Subcutaneous adipose tissue (tissue), 4 donors: ENCODE results near the gene ARID5B. TPM values are rescaled to one million over a fixed set of nuclear protein-coding genes. Genes with fewer than 3 reads are reported as not detected.

Experiments used
- total RNA-seq, 4 donors: library from RNA; depleted of rRNA; stranded (reverse); fragments of >200 nt; gene quantifications; one replicate each; pipeline ENCODE4 v1.1.0, GENCODE V29; 2016
- TF ChIP-seq, protein P1 (sequence below): fragments of 450-650 bp; IDR thresholded peaks from one replicate; pipeline ENCODE4 v1.5.1; 2016; ENCODE audit warnings: low read depth, mild to moderate bottlenecking, control low read depth, antibody characterized with exemption, moderate library complexity

ARID5B gene, protein sequence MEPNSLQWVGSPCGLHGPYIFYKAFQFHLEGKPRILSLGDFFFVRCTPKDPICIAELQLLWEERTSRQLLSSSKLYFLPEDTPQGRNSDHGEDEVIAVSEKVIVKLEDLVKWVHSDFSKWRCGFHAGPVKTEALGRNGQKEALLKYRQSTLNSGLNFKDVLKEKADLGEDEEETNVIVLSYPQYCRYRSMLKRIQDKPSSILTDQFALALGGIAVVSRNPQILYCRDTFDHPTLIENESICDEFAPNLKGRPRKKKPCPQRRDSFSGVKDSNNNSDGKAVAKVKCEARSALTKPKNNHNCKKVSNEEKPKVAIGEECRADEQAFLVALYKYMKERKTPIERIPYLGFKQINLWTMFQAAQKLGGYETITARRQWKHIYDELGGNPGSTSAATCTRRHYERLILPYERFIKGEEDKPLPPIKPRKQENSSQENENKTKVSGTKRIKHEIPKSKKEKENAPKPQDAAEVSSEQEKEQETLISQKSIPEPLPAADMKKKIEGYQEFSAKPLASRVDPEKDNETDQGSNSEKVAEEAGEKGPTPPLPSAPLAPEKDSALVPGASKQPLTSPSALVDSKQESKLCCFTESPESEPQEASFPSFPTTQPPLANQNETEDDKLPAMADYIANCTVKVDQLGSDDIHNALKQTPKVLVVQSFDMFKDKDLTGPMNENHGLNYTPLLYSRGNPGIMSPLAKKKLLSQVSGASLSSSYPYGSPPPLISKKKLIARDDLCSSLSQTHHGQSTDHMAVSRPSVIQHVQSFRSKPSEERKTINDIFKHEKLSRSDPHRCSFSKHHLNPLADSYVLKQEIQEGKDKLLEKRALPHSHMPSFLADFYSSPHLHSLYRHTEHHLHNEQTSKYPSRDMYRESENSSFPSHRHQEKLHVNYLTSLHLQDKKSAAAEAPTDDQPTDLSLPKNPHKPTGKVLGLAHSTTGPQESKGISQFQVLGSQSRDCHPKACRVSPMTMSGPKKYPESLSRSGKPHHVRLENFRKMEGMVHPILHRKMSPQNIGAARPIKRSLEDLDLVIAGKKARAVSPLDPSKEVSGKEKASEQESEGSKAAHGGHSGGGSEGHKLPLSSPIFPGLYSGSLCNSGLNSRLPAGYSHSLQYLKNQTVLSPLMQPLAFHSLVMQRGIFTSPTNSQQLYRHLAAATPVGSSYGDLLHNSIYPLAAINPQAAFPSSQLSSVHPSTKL
- total RNA-seq = 100 to 1,000 TPM in 1 of 4 donors, 10 to 100 TPM in 3; 61.4 to 193 (median 86.2) TPM

DNA sequence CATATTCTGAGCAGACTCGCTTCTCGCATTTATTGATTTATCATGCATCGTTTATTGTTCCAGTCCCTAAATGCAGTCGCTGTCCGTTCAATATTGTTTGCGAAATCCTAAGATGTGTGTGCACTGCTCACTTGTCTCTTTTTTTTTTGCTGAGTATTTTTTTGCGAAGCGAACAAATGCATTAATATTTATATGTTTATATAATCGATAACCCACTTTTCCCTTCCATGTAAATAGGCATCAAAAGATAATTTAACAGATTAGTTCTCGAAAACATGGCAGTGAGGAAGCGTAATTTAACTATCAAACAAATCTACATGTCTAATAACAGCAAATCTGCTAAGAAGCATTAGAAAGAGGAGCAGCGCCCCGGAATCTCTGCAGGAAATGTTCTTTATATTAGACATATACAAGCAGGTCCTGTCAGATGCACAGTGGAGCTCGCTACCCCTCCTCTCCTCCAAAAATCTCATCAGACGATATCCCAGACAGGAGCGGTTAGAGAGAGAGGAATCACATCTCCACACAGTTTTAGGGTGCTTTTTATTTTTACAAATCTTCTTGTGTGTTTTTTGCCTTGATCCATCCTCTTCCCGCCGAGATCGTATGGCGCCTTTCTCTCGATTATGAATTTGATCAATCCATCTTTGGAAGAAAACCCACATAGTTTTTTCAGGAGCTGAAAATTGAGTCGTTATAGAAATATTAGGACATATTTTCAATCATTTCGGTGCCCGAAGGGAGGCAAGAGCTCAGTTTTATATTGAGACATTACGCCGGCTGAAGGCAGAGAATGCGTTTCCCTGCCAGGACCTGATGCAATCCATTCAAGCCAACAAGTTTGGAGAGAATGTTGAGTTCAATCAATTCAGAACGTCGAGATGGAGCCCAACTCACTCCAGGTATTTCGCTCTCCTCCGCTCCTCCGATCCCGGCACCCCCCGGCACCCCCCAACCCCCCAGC lies at the start of gene ARID5B:
TSS of gene ARID5B (plus strand) at position 871 of the 964 bp plus-strand sequence. CDS start at position 882, 11 bp downstream.
- TF ChIP-seq, protein P1, sequence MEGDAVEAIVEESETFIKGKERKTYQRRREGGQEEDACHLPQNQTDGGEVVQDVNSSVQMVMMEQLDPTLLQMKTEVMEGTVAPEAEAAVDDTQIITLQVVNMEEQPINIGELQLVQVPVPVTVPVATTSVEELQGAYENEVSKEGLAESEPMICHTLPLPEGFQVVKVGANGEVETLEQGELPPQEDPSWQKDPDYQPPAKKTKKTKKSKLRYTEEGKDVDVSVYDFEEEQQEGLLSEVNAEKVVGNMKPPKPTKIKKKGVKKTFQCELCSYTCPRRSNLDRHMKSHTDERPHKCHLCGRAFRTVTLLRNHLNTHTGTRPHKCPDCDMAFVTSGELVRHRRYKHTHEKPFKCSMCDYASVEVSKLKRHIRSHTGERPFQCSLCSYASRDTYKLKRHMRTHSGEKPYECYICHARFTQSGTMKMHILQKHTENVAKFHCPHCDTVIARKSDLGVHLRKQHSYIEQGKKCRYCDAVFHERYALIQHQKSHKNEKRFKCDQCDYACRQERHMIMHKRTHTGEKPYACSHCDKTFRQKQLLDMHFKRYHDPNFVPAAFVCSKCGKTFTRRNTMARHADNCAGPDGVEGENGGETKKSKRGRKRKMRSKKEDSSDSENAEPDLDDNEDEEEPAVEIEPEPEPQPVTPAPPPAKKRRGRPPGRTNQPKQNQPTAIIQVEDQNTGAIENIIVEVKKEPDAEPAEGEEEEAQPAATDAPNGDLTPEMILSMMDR = no peak

DNA sequence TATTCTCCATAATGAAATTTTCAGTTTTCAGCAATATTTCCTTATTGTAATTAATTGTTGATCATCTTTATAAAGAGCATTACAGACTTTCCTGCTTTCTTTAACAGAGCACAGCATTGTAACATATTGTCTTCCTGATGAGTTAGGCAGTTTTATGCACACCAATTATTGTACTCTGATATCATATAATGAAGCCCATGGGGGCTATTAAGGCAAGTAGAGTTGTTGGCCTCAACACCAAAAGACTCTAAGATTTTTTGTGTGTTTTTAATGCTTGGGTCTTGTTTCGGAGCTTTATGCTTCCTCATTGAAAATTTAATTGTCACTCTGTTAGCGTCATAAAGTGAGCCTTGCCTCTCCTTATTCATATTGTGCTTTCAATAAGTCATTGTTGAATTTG lies 49.2 kb upstream of the ARID5B start:
- TF ChIP-seq, protein P1 = no peak

DNA sequence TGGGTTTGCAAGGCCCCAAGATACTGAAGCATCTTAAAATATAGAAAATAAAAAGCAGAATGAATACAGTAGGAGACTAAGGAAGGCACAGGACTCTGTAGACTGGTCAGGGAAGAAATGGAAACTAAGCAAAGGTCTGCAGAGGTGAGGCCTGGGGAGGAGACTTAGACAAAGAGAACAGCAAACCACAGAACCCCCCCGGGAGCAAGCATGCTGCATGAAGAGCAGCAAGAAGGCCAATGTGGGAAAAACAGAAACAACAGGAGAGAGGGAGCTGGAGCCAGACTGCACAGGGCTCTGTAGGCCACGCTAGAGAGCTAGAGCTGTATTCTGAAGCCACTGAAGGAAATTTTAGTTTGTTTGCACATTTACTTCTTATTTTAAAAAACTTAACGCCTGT lies 45.7 kb upstream of the ARID5B start:
- TF ChIP-seq, protein P1 = no peak

DNA sequence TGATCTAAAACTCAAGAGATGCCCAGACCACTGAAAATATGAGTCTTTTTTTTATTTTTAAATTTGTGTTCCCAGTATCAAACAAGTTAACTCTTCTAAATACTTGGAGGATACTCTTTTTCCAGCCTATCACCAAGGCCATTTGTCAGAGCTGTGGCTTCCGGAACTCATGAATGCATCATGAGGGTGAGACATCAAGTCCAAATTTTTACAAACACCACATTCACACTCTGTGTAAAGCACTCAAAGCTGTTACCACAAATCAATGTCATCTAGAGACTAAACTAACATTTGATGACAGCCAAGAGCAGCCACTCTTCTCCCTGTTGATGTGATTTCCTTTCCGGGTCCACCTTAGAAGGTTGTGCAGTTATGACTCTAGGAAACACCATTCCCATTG lies 43.8 kb upstream of the ARID5B start:
- TF ChIP-seq, protein P1 = no peak

DNA sequence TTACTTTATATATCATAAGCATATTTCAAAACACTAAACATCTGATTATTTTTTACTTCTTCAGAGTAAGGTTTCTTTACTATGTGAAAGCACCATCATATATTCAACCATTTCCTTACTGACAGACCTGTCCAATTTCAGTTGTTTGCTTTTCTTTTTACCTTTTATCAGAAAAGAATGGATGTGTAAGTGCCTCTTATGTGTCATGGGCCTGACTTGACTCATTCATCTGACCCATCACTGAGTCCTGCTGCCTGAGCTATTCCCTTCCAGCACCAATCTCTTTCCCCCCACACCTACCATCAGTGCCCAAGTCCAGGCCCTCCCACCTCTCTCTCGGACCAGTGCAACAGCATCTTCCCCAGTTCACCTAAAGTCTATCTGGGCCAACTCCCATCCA lies 41.7 kb upstream of the ARID5B start:
- TF ChIP-seq, protein P1 = no peak

DNA sequence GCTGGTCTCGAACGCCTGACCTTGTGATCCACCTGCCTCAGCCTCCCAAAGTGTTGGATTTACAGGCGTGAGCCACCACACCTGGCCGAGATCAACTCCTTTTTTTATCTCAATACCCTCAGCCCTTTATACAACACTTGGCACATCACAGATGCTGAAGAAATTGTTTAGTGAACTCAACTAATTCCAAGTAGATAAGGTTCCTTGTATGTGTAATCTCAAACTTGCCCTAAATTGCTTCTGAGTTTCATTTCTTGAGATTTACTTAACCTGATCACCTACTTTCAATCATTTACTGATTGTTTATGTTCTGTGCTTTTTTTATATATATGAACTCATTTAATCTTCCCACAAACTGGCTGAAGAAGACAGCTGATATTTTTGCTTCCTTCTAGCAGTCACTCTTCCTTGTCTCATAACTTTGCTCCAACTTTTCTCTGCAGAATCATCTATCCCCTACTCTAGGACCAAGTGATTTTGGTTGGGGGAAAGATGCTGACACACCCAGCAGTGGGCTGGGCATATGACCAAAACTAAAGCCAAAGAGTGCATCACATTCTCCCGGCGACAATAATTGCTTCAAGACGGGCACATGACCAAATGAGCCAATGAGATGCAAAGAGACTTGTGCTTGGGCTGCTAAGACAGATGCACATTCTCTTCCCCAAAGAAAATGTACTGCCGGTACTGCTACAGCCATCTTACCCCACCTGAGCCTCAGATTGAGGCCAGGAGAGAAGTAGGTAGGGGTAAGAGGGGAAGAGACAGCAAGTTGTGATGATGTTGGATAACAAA lies 40.3 kb upstream of the ARID5B start:
- TF ChIP-seq, protein P1 = no peak
